Stimulated activated CD8-positive, alpha-beta memory T cell treated with anti-CD3 and anti-CD28 coated beads, Interleukin-4, amount 100 ng/mL, for 24 hours (primary cell): Measurements from ENCODE around the gene HTT.

ENCODE experiments used
- DNase-seq: peaks from one replicate; pipeline ENCODE4 v3.0.0-alpha.2; 2020; ENCODE audit warnings: low read depth

Gene HTT

DNA sequence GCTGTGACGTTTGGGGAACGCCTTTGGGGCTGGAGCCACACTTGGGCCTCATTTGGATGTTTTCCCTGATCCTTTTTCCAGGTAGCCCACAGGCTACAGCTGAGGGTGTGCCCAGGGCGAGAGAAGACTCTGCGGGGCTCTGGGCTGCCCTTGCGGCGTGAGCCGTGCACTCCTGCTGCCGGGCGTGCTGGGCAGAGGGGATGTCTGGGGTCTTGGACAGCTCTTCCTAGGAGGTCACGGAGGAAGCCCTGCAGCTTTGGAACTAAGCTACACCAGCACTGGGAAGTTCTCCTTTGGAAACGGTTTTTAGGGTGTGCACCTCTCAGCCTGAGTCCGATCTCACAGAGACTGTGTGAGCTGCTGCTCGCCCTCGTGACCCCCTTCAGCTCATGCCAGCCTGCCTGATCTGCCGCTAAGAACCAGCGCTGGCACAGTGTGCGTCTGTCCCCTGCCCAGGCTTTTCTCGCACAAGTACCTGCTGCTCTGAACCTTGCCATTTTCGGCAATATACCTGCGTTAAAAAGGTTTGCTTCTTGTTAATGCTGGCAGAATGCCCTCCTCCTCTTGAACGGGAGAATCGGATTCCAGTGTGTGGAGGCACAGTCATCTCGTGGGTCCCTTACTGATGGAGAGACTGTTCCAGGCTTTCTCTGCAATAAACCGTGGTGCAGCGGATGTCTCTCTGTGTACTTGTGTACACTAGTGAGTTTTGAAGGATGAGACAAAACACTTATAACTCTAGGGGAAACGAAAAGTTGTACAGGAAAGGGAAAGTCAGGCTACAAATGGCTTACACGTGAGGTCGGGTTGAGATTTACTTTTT lies 188.8 kb downstream of the HTT start:
- no peak for DNase-seq

DNA sequence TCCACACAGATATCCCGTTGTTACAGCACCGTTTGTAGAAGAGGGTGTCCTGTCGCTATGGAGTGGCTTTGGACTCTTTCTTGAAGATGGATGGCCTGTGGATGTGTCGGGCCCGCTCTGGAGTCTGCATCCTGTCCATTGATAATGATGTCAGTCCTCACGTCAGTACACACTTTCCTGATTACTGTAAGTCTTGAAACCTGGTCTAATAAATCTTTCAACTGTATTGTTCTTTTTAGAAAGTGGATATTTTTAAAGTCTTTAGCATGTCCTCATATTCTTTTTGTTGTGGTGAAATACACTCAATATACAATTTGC lies 189.4 kb downstream of the HTT start:
- no peak for DNase-seq

DNA sequence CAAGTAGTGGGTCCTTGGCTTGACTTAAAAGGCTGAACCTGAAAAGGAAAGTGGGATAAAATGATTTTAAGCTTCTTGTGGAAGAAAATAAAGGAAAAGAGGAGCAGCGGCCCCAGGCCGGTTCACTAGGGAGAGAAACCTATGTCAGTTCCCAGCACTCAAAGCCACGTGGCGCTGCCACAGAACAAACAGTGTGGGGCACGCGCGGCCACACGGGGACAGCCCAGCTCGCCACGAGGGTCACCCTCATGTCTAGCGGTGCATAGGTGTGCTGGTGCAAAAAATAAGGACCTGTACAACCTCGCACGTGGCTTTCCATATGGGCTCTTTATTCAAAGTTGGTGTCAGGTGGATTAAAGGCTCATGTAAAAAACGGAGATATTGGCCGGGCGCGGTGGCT lies 191.6 kb downstream of the HTT start:
- no peak for DNase-seq

DNA sequence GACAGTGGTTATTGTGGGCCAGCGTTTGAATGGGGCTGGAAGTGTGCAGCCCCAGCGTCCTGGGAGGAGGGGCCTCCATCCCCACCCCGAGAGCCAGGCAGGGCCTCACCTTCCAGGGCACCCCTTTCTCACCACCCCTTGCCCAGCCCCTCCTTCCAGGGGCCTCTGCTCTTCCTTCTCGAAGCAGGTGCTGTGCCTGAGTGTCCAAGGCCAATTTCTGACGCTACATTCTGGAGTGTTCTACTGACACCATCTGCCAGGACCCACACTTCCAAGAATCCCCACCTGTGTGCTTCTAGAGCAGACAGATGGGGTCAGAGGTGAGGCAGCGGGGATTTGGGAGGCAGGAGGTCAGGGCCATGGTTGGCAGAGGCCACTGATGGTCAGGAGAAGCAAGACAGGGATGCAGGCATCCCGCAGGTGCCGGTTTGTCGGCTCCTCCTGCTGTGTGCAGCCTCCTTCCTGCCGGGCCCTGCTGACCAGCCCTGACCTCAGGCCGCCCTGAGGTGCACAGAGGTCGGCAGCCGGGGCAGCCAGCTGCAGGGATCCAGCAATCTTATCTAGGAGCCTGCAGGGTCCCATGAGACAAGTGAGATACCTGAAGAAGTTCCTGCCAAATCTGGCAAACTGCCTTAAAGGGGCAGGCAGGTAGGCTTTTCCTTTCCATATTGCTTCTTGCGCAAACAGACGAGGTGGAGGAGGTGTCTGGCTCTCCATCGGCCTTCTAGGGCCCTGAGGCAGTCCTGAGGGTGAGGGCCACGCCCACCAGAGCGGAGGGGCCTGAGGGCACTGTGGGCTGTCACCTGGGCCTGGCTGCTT lies 193.3 kb downstream of the HTT start:
- DNase-seq, result no peak

DNA sequence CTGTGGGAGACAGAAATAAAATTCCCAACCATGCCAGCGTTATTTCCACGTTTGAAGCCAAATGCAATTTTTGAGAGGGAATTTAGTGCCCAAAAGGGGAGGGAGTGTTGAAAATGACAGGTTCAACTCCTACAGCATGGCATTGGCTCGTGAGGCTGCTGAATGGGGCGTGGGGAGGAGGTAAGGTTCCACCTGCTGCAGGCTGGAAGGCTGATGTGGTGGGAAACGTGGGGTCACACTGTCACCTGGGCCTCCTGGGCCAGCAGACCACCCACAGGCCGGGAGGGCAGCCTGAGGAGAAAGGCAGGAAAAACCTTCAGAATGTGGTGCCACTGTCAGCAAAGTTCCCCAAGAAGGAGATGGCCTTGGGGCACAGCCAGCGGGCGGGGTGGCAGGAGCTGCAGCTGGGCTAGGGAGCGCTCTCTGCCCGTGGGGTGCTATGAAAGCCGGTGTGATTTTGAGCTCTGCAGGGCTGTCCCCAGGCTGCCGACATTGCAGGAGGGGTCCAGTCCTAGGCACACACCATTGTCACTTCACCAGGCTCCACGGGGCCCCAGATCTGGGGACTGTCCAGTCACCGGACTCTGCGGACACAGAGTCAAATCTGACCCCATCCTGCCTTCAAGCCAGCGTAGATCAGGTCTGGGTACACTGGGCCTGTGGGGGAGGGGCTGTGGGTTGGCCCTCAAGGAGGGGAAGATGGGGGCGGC lies 194.1 kb downstream of the HTT start:
- DNase-seq, result no peak

DNA sequence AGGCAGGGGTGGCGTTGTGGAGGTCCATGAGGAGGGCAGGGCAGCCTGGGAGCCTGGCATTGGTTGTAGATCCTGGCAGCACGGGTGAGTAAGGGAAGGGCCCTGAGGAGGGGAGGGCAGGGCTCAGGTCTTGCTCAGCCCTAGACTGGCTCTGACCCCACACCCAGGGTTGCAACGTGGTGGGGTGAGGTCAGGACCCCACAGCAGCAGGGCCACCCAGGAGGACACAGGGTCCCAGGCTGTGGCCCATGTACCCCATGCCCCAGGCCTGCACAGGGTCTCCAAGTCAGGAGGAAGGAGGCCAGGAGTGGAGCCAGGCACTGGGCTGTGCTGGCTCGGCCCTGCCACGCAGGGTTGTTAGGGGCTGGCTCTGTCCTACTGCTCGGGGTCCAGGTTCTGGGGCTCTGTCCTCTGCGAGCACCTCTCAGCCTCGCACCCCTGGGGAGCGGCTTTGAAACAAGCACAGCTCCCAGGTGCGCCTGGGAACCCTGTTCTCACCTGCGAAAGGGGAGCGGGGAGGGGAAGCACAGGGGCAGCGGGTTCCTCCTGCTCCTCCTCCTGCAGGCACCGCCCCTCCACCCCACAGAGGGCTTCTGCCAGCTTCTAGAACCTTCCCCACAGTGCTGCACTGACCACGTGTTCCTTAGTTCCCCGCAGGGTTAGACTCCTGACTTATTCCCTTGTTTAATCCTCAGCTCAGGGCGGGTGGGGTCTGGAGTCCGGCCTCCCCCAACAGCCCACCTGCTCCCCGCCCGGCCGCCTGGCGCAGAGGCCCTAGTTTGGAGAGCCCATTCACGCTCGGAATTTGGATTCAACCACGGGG lies 194.8 kb downstream of the HTT start:
- DNase-seq, result no peak

DNA sequence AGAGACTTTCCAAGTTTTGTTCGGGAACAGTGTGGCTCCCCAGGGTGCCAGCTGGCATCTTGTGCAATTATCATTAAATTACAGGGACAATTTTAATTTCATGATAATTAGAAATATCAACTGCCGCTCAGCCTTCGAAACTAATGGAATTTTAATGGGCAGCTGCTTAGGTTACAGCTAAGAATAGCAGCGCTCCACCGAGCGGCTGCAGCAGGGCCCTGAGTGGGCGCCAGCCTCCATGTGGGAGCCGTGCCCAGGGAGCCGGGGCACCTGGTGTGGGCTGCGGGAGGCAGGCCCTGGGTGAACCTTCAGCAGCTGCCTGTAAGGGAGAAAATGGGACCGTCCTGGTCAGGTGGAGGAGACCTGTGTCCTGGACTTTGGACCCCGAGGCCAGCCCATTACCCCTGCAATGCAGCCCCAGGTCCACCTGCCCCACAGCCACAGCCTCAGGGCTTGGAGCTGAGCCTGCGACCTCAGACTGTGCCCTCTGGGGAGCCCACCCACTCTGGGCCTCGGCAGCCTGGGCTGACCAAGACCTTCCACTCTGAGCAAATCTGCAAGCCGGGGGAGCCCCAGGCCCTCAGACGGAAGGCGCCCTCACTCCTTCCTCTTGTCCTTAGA lies 195.6 kb downstream of the HTT start:
- no peak for DNase-seq

DNA sequence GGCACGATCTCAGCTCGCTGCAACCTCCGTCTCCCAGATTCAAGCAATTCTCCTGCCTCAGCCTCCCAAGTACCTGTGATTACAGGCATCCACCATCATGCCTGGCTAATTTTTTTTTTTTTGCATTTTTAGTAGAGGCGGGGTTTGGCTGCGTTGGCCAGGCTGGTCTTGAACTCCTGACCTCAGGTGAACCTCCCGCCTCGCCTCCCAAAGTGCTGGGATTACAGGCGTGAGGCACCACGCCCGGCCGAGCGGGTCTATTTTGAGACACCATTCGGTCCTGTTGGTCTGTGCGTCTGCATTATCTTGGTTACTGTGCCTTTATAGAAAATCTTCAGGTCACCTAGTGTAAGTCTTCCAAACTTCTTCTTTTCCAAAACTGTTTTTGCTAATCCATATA lies 196.7 kb downstream of the HTT start:
- DNase-seq, result no peak

DNA sequence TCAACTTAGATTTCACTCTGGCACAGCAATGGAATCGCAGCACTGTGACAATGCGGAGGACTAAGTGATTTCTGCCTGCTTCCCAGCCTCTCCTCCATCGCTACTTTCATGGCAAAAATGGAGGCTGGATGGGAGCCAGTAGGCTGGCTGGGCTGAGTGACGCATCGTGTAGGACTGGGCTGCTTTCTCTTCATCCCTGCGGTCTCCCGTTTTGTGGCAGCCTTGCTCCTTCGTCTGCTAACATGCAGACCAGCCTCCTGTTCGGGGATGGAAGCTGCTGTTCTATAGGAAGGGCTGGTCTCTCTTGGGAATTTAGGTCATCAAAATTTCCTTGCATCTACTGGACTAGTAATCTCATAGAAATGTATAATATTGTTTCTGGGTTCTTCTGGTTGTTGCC lies 202.5 kb downstream of the HTT start:
- no peak for DNase-seq

DNA sequence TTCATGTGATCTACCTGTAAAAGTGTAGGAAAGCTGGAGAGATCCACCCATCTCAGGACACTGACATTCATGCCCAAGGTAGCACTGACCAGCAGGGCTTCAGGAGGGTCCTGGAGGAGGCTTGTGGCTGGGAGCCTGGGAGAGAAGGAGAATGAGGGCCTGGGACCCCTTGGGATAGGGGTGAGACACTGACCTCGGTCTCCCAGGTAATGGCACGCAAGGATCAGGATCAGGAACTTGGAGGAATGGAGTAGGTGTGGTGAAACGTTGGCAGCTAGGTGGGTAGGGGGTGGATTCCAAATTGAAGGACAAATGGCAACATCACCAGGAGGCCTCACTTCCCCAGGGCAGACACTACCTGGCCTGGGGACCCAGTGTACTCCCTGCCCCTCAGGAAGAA lies 206.0 kb downstream of the HTT start:
- no peak for DNase-seq

DNA sequence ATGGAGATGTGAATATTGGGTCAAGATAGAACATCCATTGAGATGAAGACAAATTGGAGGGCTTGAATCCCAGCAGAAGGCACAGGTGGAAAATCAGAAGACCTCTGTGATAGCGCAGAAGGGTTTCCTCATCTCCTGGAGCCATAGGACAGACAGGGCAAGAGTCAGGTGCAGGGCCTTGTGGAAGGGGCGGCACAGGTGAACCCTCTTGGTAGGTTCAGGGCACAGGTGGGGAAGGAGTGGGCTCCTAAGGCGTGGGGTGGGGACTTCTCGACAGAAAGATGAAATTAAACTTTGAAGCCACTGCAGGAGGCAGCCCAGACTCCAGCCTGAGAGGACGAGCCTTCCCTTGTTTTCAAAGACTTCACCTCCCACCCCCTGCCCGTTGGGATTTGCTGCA lies 209.0 kb downstream of the HTT start:
- DNase-seq, result no peak

DNA sequence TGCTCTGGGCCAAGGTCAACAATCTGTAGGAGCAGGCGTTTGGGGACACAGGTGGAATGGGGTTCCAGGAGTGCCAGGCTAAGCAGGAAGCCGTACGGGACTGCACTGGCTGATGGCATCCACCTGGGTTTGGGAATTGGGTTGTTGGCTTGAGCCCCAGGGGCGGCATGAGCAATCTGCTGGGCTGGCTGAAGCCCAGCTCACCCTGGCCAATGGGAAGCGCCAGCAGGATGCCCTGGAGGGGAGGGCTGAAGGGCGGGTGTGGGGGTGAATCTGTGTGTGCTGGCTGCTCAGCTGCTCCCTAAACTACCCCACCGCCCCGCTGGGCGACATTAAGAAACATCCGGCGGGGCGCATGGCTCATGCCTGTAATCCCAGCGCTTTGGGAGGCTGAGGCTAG lies 209.4 kb downstream of the HTT start:
- DNase-seq, result no peak

DNA sequence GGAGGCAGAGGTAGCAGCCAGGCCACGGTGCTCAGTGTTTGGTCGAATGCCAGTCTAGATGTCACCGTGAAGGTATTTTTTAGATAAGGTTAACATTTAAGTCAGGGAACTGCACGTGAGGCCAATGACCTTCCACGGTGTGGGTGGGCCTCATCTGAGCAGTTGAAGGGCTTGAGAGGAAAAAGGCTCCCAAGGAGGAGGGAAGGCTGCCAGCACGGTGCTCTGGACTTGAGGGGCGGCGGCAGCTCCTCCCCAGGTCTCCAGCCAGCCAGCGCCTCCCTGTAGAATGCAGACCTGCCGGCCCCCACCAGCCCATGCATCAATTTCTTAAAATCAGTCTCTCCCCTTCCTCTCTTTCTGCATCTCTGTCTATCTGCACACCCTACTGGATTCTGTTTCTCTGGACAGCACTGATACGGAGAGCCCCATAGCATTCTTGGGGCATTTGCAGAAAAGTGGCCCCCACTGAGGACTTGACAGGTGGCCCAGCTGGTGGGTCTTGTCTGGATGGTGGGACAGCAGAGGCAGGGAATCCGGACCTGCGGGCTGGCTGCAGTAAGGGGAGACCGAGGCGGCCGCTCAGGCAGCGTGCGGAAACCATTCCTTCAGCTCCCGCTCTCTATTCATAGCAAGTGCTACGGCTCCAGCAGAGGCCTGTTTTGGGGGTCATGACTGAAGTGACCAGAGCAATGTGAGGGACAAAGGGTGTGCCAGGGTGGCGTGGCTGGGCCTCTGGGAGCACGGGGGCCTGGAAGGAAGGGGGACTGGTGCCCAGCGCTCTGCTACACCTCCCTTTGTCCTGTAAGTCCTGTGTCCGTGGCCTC lies 210.5 kb downstream of the HTT start:
- DNase-seq, result no peak

DNA sequence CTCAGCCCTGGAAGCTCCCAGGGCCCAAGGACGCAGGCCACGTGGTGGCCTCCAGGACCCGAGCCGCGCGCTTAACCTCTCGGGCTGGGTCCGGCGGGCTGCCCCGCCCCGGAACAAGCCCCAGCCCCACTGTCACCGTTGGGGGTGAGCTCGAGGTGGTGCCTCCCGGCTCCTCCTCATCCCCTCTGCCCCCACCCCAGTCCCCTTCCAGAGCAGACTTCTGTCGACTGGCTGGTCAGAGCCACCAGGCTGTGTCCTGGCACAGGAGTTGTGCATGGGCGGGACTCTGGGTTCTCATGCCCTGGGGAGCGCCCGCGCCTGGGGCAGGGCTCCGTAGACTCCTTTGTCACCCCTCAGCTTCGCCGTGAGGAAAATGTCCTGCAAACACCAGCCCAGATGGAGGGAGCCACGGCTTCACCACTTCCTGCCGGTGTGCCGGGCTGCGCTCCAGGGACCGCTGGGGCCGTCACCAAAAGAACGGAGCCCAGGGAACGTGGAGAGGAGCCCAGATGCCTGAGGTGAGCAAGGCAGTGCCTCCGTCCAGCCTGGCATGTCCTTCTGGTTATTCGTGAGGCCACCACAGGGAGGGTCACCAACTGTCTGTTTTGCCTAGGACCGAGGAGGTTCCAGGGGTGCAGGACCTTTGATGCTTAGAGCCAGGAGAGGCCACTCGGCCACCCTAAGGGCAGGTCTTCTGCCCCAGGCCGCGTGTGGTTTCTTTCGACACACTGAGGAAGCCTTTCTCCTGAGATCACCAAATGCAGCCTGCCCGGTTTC lies 211.3 kb downstream of the HTT start:
- no peak for DNase-seq

DNA sequence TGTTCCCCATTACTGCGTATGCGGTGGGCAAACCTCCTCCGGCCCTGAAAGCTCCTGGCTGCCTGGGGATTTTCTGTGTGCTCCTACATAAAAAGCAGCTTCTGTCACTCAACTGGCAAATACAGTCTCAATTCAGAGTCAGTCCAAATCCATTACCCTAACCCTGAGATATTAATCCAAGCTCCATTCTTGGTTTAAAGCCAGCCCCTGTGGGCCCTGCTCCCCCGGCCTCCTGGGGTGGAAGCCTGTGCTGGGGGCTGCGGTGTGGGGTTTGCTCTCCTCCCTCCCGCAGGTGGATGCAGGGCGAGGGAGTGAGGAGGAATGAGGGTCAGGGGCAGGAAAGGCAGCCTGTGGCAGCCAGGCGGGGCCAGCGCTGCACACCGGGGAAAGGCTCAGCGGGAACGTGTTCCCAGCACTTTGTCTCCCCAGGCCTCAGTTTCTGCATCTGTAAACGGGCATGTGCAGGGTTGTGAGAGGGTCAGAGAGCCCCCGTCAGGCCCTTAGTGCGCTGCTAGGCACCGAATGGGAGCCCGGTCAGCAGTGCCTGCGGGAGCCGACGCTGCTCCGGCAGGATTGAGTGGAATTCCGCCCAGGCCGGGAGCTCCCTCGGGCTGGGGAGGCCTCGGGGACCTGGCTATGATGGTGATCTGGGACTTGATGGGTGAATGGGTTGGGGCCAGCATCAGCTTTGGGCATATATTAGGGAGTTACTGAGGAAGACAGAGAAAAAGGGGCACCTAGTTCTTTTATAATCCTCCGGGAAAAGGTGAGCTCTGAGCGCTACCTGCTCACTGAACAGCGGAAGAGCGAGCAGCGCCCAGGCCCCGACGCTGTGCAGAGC lies 212.1 kb downstream of the HTT start:
- no peak for DNase-seq

DNA sequence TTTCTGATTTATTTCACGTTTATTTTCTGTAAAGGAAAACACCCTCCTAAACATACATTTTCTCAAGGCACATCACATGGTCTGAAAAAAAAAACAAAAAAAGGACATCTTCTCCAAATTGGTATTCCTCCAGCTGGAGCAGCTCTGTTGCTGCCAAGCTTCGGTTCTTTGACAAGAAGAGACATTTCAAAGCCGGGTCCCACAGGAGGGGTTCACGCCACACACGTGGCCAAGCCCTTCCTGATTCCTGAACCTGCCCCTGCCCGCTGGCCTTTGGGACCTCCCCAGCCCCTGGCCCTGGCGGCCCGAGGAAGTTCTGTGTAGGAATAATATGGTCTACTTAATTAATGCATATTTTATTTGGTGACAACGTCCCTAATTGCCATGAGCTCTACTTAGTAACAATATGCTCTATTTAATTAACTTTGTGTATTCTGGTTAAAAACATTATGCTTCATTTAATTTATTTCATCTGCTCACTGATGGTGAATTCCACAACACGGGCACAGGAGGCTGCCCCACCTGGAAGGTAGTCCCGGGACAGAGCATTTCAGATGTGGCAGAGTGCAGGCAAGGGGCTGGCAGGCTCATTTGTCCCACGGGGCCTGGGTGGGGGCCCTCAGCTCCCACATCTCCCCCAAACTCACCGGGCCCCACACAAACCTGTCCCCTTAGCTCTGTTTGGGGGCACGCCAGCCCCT lies 212.9 kb downstream of the HTT start:
- no peak for DNase-seq

DNA sequence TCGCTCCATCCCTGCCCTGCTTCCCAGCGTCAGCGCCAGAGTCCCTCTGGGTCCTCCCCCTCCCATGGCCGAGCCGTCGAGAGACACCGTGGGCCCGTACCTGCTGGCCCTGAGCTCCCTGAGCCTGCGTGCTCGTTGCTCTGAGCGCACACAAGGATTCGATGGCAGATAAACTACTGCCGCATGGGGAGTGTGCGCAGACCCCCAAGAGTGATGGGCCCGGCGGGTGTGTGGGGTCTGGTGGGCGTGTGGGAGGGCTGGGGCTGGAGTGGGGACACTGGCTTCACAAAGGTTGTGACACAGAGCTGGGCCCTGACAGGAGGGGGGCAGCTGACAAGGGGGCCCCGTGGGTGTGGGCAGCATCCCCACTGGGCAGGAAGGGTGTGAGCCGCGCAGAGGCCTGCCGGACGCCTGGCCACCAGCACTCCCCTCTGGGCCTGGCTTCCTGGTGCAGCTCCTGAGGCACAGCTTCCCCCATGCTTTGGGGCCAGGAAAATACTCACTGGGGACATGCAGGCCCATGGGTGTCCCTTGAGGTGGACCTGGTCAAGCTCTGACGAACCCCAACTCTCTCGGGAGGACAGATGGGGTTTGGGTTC lies 213.6 kb downstream of the HTT start:
- DNase-seq, result no peak

DNA sequence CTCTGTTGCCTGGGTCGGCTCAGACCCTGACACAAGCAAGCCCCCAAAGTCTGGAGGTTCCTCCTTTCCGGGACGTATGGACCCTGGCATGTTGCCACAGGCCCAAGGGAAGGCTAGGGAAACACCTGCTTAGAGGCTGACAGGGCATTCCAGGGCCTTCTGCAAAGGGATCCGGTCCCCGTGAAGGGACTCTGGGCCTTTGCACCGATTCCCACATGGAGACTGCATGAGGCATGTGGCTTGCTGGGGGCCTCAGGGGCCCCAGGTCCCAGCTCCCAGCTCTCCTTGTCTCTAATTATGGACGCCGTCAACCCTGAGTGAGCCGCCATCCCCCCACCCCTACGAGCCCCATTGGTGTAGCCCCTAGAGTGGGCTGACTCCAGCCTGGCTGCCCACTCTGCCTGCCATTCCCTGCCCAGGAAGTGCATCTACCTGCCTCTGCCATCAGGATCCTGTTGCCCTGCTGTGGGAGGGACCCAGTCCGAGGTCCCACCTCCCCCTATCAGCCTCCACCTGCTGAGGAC lies 214.2 kb downstream of the HTT start:
- no peak for DNase-seq
